Vagina (tissue), 2 donors: ENCODE results near the gene ANKRD37.

Source experiments
- POLR2A ChIP-seq, 2 donors: fragments of 450-650 bp; IDR thresholded peaks; one replicate each; pipeline ENCODE4 v1.6.1; 2017; ENCODE audit warnings: antibody characterized with exemption in 2 of 2, mild to moderate bottlenecking in 2 of 2, moderate library complexity in 2 of 2
- TF ChIP-seq, protein P1 (sequence below), 3 experiments: fragments of 450-650 bp in 2 of 3; fragments of 200-600 bp in 1 of 3; sonication (generic) in 1 of 3; IDR thresholded peaks; one replicate each; pipeline ENCODE4 v1.5.1; 2017 to 2019; ENCODE audit warnings: antibody characterized with exemption in 3 of 3, mild to moderate bottlenecking in 2 of 3, moderate library complexity in 2 of 3

DNA sequence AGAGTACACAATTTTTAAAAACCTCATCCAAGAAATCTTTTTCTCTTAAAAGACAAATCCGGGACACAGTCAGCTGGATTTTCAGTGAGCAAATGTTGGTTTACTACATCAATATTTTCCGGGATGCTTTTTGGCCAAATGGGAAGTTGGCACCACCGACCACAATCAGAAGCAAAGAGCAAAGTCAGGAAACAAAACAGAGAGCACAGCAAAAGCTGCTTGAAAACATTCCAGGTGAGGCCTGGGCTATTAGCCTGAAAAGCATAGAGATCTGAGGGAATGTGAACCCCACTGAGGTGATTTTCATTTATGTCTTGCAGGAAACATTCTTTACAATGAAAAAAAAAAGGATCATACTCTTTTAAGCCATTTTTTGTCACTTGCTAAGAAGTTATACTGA lies 34.8 kb upstream of the ANKRD37 start:
- TF ChIP-seq, protein P1, sequence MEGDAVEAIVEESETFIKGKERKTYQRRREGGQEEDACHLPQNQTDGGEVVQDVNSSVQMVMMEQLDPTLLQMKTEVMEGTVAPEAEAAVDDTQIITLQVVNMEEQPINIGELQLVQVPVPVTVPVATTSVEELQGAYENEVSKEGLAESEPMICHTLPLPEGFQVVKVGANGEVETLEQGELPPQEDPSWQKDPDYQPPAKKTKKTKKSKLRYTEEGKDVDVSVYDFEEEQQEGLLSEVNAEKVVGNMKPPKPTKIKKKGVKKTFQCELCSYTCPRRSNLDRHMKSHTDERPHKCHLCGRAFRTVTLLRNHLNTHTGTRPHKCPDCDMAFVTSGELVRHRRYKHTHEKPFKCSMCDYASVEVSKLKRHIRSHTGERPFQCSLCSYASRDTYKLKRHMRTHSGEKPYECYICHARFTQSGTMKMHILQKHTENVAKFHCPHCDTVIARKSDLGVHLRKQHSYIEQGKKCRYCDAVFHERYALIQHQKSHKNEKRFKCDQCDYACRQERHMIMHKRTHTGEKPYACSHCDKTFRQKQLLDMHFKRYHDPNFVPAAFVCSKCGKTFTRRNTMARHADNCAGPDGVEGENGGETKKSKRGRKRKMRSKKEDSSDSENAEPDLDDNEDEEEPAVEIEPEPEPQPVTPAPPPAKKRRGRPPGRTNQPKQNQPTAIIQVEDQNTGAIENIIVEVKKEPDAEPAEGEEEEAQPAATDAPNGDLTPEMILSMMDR (IDR thresholded peaks at IDR 0.05) = no peak
- no peak for TF ChIP-seq POLR2A (IDR thresholded peaks at IDR 0.05)
